ENCODE measurements around the gene CRKL. TPM values are rescaled to one million over a fixed set of nuclear protein-coding genes. Genes with fewer than 3 reads are reported as not detected.

CRKL gene
- total RNA-seq, 1 experiment from 2014 or later, result 82.7 TPM

DNA sequence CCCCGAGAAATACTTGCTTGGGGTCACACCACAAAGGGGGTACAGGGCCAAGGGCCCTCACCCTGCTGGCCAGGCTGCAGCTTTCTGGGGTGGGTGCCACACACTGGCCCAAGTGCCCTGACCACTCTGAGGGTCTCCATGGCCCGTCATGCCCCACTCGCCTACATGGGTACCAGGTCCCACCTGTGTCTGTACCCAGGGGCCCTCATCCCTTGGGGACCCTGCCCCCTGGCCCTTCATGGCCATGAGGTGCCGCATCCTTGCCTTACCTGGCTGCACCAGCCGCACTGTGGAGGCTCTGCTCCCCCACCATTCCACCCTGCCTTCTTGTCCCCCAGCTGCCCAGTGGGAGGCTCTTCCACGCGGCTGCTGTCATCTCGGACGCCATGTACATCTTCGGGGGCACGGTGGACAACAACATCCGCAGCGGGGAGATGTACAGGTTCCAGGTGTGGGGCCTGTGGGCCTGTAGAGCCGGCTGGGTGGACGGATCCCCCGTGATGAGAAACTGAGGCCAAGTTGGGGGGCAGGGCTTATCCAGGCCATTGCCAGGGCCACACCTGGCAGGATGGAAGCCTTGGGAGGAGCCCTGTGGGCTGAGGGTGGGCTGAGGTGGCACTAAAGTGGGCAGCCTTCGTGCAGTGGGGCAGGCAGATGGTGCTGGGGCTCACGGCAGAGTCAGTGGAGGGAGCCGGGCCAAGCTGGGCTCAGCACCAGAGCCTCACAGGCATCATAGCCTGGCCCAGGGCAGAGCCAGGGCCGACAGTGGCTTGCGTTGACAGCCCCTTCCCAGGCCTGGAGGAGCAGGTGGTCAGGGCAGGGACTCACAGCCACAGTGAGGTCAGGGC lies 75.5 kb downstream of the CRKL start:
- no TSS peak for BruUV-seq (replicated peaks)

GRCh38 chr22:20993304-20994127 lies 76.3 kb downstream of the CRKL start:
- TF ChIP-seq, protein P1, sequence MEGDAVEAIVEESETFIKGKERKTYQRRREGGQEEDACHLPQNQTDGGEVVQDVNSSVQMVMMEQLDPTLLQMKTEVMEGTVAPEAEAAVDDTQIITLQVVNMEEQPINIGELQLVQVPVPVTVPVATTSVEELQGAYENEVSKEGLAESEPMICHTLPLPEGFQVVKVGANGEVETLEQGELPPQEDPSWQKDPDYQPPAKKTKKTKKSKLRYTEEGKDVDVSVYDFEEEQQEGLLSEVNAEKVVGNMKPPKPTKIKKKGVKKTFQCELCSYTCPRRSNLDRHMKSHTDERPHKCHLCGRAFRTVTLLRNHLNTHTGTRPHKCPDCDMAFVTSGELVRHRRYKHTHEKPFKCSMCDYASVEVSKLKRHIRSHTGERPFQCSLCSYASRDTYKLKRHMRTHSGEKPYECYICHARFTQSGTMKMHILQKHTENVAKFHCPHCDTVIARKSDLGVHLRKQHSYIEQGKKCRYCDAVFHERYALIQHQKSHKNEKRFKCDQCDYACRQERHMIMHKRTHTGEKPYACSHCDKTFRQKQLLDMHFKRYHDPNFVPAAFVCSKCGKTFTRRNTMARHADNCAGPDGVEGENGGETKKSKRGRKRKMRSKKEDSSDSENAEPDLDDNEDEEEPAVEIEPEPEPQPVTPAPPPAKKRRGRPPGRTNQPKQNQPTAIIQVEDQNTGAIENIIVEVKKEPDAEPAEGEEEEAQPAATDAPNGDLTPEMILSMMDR (IDR thresholded peaks at IDR 0.05; ENCODE audit: insufficient read depth in 1 of 2, low read depth in 1 of 2, low read length in 1 of 2, severe bottlenecking in 1 of 2, unreplicated experiment in 1 of 2), result no peak

More for the DNA sequence above, 75.5 kb downstream of the CRKL start:
- no peaks in the 10 kb centered on the region for H3K9me3 Mint-ChIP-seq (ENCODE audit: unreplicated experiment)
- H3K27me3 ChIP-seq (replicated peaks; ENCODE audit: control insufficient read depth, insufficient read depth, low read length), result no peaks in the 10 kb centered on the region
- no peak overlapping the region for H3K27ac Mint-ChIP-seq (ENCODE audit: unreplicated experiment)
- no peaks in the 10 kb centered on the region for H3K9me3 ChIP-seq
- H3K36me3 ChIP-seq (ENCODE audit: control insufficient read depth, insufficient read depth, low read length), result no peaks in the 10 kb centered on the region; the same call in 1 of the 2 replicates
- intact Hi-C loops (cut with micrococcal nuclease; ENCODE audit: unreplicated experiment), result no loop called here
- H3K27me3 Mint-ChIP-seq (ENCODE audit: insufficient read depth, unreplicated experiment), result no peaks in the 10 kb centered on the region
- CTCF ChIA-PET, result no interaction called here
- peaks cover 36% of the 10 kb centered on the region for H3K36me3 Mint-ChIP-seq (ENCODE audit: insufficient read depth, unreplicated experiment)
- H3K4me3 Mint-ChIP-seq (ENCODE audit: unreplicated experiment), result no peak overlapping the region
- no peak for DNase-seq
- no peak overlapping the region for H3K4me3 ChIP-seq (ENCODE audit: low read depth, low read length)
- POLR2A ChIA-PET, result no interaction called here
- H3K4me1 Mint-ChIP-seq (ENCODE audit: low read depth, unreplicated experiment), result no peaks in the 10 kb centered on the region
- no peaks in the 10 kb centered on the region for H3K4me1 ChIP-seq
- TF ChIP-seq, protein P1 (IDR thresholded peaks at IDR 0.05; ENCODE audit: insufficient read depth in 1 of 2, low read depth in 1 of 2, low read length in 1 of 2, severe bottlenecking in 1 of 2, unreplicated experiment in 1 of 2), result no peak

DNA sequence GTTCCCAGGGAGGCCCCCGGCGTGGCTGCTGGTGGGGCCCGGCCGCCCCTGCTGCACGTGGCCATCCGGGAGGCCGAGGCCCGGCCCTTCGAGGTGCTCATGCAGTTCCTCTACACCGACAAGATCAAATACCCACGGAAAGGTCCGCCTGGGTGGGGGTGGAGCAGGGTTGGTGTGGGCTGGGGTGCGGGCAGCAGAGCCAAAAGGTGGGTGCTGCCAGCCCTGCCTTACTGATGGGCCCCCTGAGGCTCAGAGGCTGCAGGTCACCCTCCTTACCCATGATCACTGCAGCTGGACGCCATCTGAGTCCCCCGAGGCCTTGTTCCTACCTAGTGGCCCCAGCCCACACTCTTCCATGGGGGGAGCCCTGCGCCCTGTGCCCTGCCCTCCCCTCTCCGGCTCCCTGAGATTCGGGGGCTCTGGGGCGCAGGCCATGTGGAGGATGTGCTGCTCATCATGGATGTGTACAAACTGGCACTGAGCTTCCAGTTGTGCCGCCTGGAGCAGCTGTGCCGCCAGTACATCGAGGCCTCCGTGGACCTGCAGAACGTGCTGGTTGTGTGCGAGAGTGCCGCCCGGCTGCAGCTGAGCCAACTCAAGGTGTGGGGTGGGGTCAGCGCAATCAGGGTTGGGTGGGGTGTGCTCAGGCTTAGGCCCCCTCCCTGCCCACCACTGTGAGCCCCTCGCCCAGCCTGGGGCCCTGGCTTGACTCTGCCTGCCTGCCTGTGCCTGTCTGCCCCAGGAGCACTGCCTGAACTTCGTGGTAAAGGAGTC lies 77.1 kb downstream of the CRKL start:
- Histone ChIP-seq H3K9me3 (no peaks in the 10 kb centered on the region), H3K36me3 (ENCODE audit: control insufficient read depth, insufficient read depth, low read length) (no peaks in the 10 kb centered on the region; the same call in 1 of the 2 replicates), H3K4me1 (no peaks in the 10 kb centered on the region), H3K27me3 (replicated peaks; ENCODE audit: control insufficient read depth, insufficient read depth, low read length) (no peaks in the 10 kb centered on the region), H3K4me3 (ENCODE audit: low read depth, low read length) (no peak overlapping the region)
- POLR2A ChIA-PET, result no interaction called here
- Mint-ChIP-seq H3K4me1 (ENCODE audit: low read depth, unreplicated experiment) (no peaks in the 10 kb centered on the region), H3K27ac (ENCODE audit: unreplicated experiment) (no peak overlapping the region), H3K4me3 (ENCODE audit: unreplicated experiment) (no peak overlapping the region), H3K27me3 (ENCODE audit: insufficient read depth, unreplicated experiment) (no peaks in the 10 kb centered on the region), H3K9me3 (ENCODE audit: unreplicated experiment) (no peaks in the 10 kb centered on the region), H3K36me3 (ENCODE audit: insufficient read depth, unreplicated experiment) (peaks cover 49% of the 10 kb centered on the region)
- no TSS peak for BruUV-seq (replicated peaks)
- TF ChIP-seq, protein P1 (IDR thresholded peaks at IDR 0.05; ENCODE audit: insufficient read depth in 1 of 2, low read depth in 1 of 2, low read length in 1 of 2, severe bottlenecking in 1 of 2, unreplicated experiment in 1 of 2), result no peak
- CTCF ChIA-PET, result no interaction called here
- intact Hi-C loops (cut with micrococcal nuclease; ENCODE audit: unreplicated experiment), result no loop called here
- DNase-seq, result no peak

More at GRCh38 chr22:20993304-20994127, 76.3 kb downstream of the CRKL start:
- ChIA-PET POLR2A (no interaction called here), CTCF (no interaction called here)
- Mint-ChIP-seq H3K4me3 (ENCODE audit: unreplicated experiment) (no peak overlapping the region), H3K4me1 (ENCODE audit: low read depth, unreplicated experiment) (no peaks in the 10 kb centered on the region), H3K9me3 (ENCODE audit: unreplicated experiment) (no peaks in the 10 kb centered on the region), H3K36me3 (ENCODE audit: insufficient read depth, unreplicated experiment) (peaks cover 42% of the 10 kb centered on the region), H3K27ac (ENCODE audit: unreplicated experiment) (no peak overlapping the region), H3K27me3 (ENCODE audit: insufficient read depth, unreplicated experiment) (no peaks in the 10 kb centered on the region)
- no peak overlapping the region for H3K4me3 ChIP-seq (ENCODE audit: low read depth, low read length)
- BruUV-seq (replicated peaks), result no TSS peak
- no peaks in the 10 kb centered on the region for H3K27me3 ChIP-seq (replicated peaks; ENCODE audit: control insufficient read depth, insufficient read depth, low read length)
- intact Hi-C loops (cut with micrococcal nuclease; ENCODE audit: unreplicated experiment), result no loop called here
- H3K9me3 ChIP-seq, result no peaks in the 10 kb centered on the region
- H3K36me3 ChIP-seq (ENCODE audit: control insufficient read depth, insufficient read depth, low read length), result no peaks in the 10 kb centered on the region; the same call in 1 of the 2 replicates
- DNase-seq, result no peak
- no peaks in the 10 kb centered on the region for H3K4me1 ChIP-seq
